Loucy (cell line): ENCODE data around the gene ZNF791.

Source experiments
- H2AFZ ChIP-seq: fragments of 200-600 bp; sonication (generic); 2 replicates; pipeline ENCODE4 v1.6.0; 2016; ENCODE audit warnings: antibody characterized with exemption, mild to moderate bottlenecking, low read length, moderate library complexity
- H3F3A ChIP-seq: fragments of 200-600 bp; 2 replicates; pipeline ENCODE4 v1.6.0; 2016; ENCODE audit warnings: antibody characterized with exemption, low read depth, mild to moderate bottlenecking
- H3K27me3 ChIP-seq: fragments of 200-600 bp; sonication (generic); 2 replicates; pipeline ENCODE4 v1.6.1; 2014; ENCODE audit warnings: low read length, mild to moderate bottlenecking; ENCODE audit not compliant: insufficient read depth, poor library complexity, severe bottlenecking
- H3K36me3 ChIP-seq: fragments of 200-600 bp; sonication (generic); 2 replicates; pipeline ENCODE4 v1.6.1; 2016; ENCODE audit warnings: low read length; ENCODE audit not compliant: insufficient read depth
- H3K4me1 ChIP-seq: fragments of 200-600 bp; sonication (generic); 2 replicates; pipeline ENCODE4 v1.5.1; 2014; ENCODE audit warnings: low read length, mild to moderate bottlenecking; ENCODE audit not compliant: insufficient read depth, poor library complexity, severe bottlenecking
- H3K4me2 ChIP-seq: fragments of 200-600 bp; sonication (generic); 2 replicates; pipeline ENCODE4 v1.6.0; 2014; ENCODE audit warnings: antibody characterized with exemption, low read length, low read depth, mild to moderate bottlenecking; ENCODE audit not compliant: poor library complexity, severe bottlenecking
- H3K4me3 ChIP-seq: fragments of 200-600 bp; sonication (generic); 2 replicates; pipeline ENCODE4 v1.5.1; 2014; ENCODE audit warnings: low read length, mild to moderate bottlenecking, mixed read lengths; ENCODE audit not compliant: poor library complexity, severe bottlenecking
- H3K79me2 ChIP-seq: fragments of 200-600 bp; sonication (generic); 2 replicates; pipeline ENCODE4 v1.6.1; 2014; ENCODE audit warnings: low read length; ENCODE audit not compliant: insufficient read depth
- H3K9ac ChIP-seq: fragments of 200-600 bp; sonication (generic); 2 replicates; pipeline ENCODE4 v1.6.0; 2014; ENCODE audit warnings: mild to moderate bottlenecking, low read depth, low read length, moderate library complexity; ENCODE audit not compliant: poor library complexity, severe bottlenecking
- H3K9me2 ChIP-seq: fragments of 200-600 bp; sonication (generic); replicated peaks from 2 replicates; pipeline ENCODE4 v1.6.1; 2016; ENCODE audit warnings: low read depth, low read length, mixed read lengths
- H3K9me3 ChIP-seq: fragments of 200-600 bp; sonication (generic); 2 replicates; pipeline ENCODE4 v1.6.1; 2014; ENCODE audit warnings: mild to moderate bottlenecking, antibody characterized with exemption, low read length, low read depth; ENCODE audit not compliant: insufficient read depth
- H4K20me1 ChIP-seq: fragments of 200-600 bp; sonication (generic); 2 replicates; pipeline ENCODE4 v1.6.0; 2014; ENCODE audit warnings: antibody characterized with exemption, low read length, mild to moderate bottlenecking; ENCODE audit not compliant: insufficient read depth, poor library complexity, severe bottlenecking
- CTCF ChIP-seq: fragments of 200-600 bp; sonication (generic); conservative IDR thresholded peaks from 2 replicates; pipeline ENCODE4 v1.5.1; 2014; ENCODE audit warnings: mild to moderate bottlenecking, antibody characterized with exemption, low read length
- EZH2phosphoT487 ChIP-seq: fragments of 200-600 bp; IDR thresholded peaks from 2 replicates; pipeline ENCODE4 v1.6.1; 2018; ENCODE audit warnings: antibody characterized with exemption, mild to moderate bottlenecking, moderate library complexity, borderline replicate concordance

Gene ZNF791

DNA sequence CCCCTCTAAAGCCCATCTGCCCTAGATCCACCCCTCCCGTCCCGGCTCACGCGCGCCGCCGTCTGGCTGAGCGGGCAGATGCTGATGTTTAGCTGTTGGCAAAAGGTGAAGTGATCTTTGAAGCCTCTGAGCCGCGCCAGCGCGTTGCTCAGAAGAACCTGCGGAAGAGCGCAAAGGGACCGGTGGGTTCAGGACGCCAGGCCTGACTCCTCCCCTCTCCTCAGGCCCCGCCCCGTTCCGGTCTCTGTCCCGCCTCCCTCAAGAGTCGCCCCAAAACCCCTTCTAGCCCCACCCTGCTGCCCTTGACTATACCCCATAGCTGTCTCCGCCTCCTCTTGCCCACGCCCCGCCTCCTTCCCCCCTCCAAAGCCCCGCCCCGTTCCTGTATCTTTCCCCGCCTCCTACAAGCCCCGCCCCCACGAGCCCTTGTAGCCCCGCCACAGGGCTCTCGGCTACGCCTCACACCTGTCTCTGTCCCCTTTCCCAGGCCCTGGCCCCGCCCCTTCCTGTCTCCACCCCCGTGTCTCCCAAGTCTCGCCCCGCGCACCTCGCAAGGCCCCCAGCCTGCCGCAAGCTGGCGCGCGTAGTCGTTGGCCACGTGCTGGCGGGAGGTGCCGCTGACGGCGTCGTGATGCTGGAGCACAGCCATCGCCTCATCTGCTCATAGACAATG, 46.3 kb downstream of the ZNF791 start:
- Histone ChIP-seq H3K4me3 (no peak overlapping the region), H3K36me3 (peaks cover 4% of the 10 kb centered on the region; the same call in 1 of the 2 replicates), H3K9me3 (no peaks in the 10 kb centered on the region), H3K27me3 (no peaks in the 10 kb centered on the region), H4K20me1 (no peaks in the 10 kb centered on the region), H3F3A (no peaks in the 10 kb centered on the region), H2AFZ (no peak overlapping the region), H3K9ac (no peak overlapping the region), H3K79me2 (no peaks in the 10 kb centered on the region), H3K4me2 (no peak overlapping the region), H3K4me1 (no peaks in the 10 kb centered on the region), H3K9me2 (no peaks in the 10 kb centered on the region)
- TF ChIP-seq EZH2phosphoT487: no peak
- TF ChIP-seq CTCF: no peak

GRCh38 chr19:12657966-12658365, 47.2 kb downstream of the ZNF791 start:
- no peaks in the 10 kb centered on the region for H3K9me2 ChIP-seq
- no peaks in the 10 kb centered on the region for H3K9me3 ChIP-seq
- TF ChIP-seq CTCF (peak; percentile 21; the same call in 1 of the 2 replicates), EZH2phosphoT487 (no peak)
- no peak overlapping the region for H3K4me3 ChIP-seq
- no peaks in the 10 kb centered on the region for H3K27me3 ChIP-seq
- H3K36me3 ChIP-seq: peaks cover 4% of the 10 kb centered on the region; the same call in 1 of the 2 replicates
- no peaks in the 10 kb centered on the region for H4K20me1 ChIP-seq
- H3K79me2 ChIP-seq: no peaks in the 10 kb centered on the region
- no peak overlapping the region for H3K4me2 ChIP-seq
- no peaks in the 10 kb centered on the region for H3K4me1 ChIP-seq
- H3K9ac ChIP-seq: no peak overlapping the region
- no peaks in the 10 kb centered on the region for H3F3A ChIP-seq
- H2AFZ ChIP-seq: no peak overlapping the region

- Histone ChIP-seq H3K27me3 (no peaks in the 10 kb centered on the region), H3K9me2 (no peaks in the 10 kb centered on the region), H3K4me3 (no peak overlapping the region), H3K4me1 (peaks cover 5% of the 10 kb centered on the region), H3K79me2 (peaks cover under 1% of the 10 kb centered on the region; the same call in 1 of the 2 replicates), H3F3A (no peaks in the 10 kb centered on the region), H3K4me2 (no peak overlapping the region), H4K20me1 (no peaks in the 10 kb centered on the region), H2AFZ (no peak overlapping the region), H3K9me3 (no peaks in the 10 kb centered on the region), H3K36me3 (peaks cover 4% of the 10 kb centered on the region; the same call in 1 of the 2 replicates), H3K9ac (no peak overlapping the region)
- no peak for TF ChIP-seq EZH2phosphoT487
Observed at GRCh38 chr19:12660980-12661379, 50.3 kb downstream of the ZNF791 start.
